ENCODE data around the gene STON2. TPM values are rescaled to one million over a fixed set of nuclear protein-coding genes. Genes with fewer than 3 reads are reported as not detected.

The STON2 gene
- total RNA-seq, 1 donor from 2014 or later: 77.2 TPM

DNA sequence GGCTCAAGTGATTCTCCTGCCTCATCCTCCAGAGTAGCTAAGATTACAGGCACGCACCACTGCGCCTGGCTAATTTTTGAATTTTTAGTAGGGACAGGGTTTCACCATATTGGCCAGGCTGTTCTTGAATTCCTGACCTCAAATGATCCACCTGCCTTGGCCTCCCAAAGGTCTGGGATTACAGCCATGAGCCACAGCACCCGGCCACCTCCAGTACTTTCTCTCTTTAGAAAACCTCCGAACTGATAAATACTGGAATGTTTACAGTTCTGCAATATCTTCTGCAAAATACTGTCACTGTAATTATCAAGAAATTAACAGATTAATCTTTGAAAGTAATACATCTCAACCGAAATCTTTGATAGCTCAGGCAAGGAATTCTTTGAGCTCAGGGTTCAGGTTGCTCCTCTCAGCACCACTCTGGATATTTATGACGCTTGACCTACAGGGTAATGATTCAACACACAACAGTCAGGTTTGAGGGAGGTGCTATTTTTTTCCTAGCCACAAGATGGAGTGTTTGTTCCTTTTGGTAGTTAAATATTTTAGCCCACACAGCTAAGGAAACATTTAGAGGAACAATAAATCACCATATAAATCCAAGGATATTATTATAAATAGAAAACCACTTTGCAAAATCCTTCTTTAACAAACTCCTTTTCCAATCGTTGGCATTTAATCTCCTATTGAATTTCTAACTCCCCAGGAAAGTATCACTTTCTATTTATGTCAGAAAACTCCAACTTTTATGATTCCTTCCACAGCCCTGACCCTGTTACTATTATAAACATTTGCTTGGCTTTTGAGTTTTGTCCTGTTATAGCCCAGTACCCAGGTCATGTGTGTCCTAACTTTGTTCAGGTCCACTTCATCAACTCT lies 130.8 kb downstream of the STON2 start:
- Mint-ChIP-seq H3K27ac (peak overlapping the region; percentile 4), H3K4me1 (ENCODE audit: low read depth) (peaks cover 4% of the 10 kb centered on the region), H3K36me3 (ENCODE audit: insufficient read depth) (peaks cover 12% of the 10 kb centered on the region), H3K9me3 (ENCODE audit: low read depth) (no peaks in the 10 kb centered on the region), H3K4me3 (ENCODE audit: low read depth) (no peak overlapping the region), H3K27me3 (no peaks in the 10 kb centered on the region)
- DNase-seq (ENCODE audit: low spot score, unreplicated experiment): no peak
- TF ChIP-seq, protein P1, sequence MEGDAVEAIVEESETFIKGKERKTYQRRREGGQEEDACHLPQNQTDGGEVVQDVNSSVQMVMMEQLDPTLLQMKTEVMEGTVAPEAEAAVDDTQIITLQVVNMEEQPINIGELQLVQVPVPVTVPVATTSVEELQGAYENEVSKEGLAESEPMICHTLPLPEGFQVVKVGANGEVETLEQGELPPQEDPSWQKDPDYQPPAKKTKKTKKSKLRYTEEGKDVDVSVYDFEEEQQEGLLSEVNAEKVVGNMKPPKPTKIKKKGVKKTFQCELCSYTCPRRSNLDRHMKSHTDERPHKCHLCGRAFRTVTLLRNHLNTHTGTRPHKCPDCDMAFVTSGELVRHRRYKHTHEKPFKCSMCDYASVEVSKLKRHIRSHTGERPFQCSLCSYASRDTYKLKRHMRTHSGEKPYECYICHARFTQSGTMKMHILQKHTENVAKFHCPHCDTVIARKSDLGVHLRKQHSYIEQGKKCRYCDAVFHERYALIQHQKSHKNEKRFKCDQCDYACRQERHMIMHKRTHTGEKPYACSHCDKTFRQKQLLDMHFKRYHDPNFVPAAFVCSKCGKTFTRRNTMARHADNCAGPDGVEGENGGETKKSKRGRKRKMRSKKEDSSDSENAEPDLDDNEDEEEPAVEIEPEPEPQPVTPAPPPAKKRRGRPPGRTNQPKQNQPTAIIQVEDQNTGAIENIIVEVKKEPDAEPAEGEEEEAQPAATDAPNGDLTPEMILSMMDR (IDR thresholded peaks at IDR 0.05; ENCODE audit: unreplicated experiment): peak; percentile 90

DNA sequence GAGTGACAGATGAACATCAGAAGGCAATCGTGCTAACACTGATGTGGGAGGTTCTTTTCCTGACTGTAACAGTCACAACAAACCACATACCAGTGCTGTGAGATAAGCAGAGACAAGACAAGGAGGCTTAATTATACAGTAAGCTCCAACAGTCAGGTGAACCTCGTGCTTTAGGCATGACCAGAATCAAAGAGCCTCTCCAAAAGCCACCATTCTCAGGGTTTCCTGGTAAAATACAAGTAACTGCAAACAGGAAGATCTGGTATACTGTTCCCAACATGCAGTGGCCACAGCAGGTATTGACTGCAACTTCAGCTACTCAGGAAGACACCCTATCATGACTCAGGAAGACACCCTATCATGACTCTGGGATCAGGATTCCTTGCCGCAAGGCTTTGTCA lies 132.1 kb downstream of the STON2 start:
- Mint-ChIP-seq H3K9me3 (ENCODE audit: low read depth) (no peaks in the 10 kb centered on the region), H3K27me3 (no peaks in the 10 kb centered on the region), H3K36me3 (ENCODE audit: insufficient read depth) (peaks cover 12% of the 10 kb centered on the region), H3K27ac (no peak overlapping the region), H3K4me1 (ENCODE audit: low read depth) (peaks cover 8% of the 10 kb centered on the region), H3K4me3 (ENCODE audit: low read depth) (no peak overlapping the region)
- TF ChIP-seq, protein P1 (IDR thresholded peaks at IDR 0.05; ENCODE audit: unreplicated experiment): no peak
- DNase-seq (ENCODE audit: low spot score, unreplicated experiment): no peak

DNA sequence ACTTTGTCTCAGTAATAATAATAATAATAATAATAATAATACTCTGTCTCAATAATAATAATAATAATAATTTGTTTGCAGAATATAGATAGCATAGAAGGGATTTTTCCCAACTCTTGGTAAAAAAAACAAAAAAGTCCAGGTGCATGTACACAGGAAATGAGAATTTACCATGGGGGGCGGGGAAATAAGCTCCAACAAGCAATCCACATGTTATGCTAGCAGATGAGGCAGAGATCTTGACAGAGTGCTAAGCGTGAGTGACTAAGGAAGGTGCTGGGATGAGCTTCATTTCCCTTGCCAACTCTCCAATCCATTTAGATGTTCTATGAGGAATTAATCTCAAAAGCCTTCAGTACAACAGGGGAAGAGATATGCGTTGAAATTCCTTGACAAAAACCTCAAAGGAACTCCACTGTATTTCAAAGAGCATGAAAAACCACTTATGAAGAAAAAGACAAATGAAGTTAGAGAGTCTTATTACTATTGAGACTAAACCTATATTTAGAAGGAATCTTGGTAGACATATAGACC lies 134.4 kb downstream of the STON2 start:
- Mint-ChIP-seq H3K27me3 (no peaks in the 10 kb centered on the region), H3K9me3 (ENCODE audit: low read depth) (no peaks in the 10 kb centered on the region), H3K4me3 (ENCODE audit: low read depth) (no peak overlapping the region), H3K36me3 (ENCODE audit: insufficient read depth) (peaks cover 26% of the 10 kb centered on the region), H3K4me1 (ENCODE audit: low read depth) (peaks cover 10% of the 10 kb centered on the region), H3K27ac (no peak overlapping the region)
- TF ChIP-seq, protein P1 (IDR thresholded peaks at IDR 0.05; ENCODE audit: unreplicated experiment): no peak
- no peak for DNase-seq (ENCODE audit: low spot score, unreplicated experiment)

DNA sequence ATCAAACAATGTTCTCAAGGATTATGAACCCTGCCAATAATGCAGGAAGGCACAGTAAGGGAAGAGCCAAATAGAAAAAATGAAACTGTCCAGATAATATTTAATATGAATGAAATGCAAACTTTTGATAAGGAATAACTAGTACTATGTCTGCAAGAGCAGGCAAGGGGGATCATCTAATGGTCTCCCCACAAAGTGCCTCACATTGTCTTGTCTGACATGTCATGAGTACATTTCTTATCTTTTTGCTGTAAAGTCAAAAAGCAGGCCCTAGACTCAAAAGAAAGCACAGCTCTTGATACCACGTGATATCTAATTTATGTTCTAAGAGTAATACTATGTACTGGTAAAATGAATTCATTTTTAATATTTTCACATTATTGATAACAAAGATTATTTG lies 135.5 kb downstream of the STON2 start:
- Mint-ChIP-seq H3K4me1 (ENCODE audit: low read depth) (peaks cover 10% of the 10 kb centered on the region), H3K36me3 (ENCODE audit: insufficient read depth) (peaks cover 27% of the 10 kb centered on the region), H3K4me3 (ENCODE audit: low read depth) (no peak overlapping the region), H3K27me3 (no peaks in the 10 kb centered on the region), H3K27ac (no peak overlapping the region), H3K9me3 (ENCODE audit: low read depth) (no peaks in the 10 kb centered on the region)
- TF ChIP-seq, protein P1 (IDR thresholded peaks at IDR 0.05; ENCODE audit: unreplicated experiment): no peak
- DNase-seq (ENCODE audit: low spot score, unreplicated experiment): no peak

DNA sequence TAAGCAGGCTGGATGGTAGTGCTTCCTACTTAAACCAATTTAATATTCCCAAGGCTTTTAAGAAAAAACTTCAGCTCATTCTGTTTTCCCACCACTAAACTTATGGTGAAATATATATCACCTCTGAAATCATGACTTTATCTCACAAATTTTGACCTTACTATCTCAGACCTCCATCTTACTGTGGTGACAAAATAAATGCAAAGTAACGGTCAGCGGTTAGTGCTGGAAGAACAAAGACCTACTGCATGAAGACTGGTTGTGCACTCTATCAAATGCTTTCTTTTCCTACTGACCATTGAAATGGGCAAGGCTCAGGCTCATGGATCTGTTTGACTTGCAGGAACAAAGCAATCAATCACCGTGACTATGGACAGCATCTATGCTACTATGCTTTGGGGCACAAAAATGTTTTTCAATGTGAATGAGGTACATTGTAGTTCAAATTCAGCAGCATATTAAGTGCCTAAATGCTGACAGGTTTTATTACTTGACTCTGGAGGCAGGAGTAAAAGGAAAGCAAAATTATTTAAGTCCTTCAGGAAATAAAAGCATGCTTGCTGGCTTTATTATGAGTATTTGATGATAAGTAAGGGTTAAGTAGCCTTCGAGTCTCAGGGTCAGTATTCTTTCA lies 136.2 kb downstream of the STON2 start:
- peak overlapping the region; percentile 7 for H3K27ac Mint-ChIP-seq
- no peak for DNase-seq (ENCODE audit: low spot score, unreplicated experiment)

More for the DNA sequence above, 136.2 kb downstream of the STON2 start:
- H3K4me3 Mint-ChIP-seq (ENCODE audit: low read depth): no peak overlapping the region
- peaks cover 7% of the 10 kb centered on the region for H3K4me1 Mint-ChIP-seq (ENCODE audit: low read depth)
- peaks cover 29% of the 10 kb centered on the region for H3K36me3 Mint-ChIP-seq (ENCODE audit: insufficient read depth)
- H3K27me3 Mint-ChIP-seq: no peaks in the 10 kb centered on the region
- TF ChIP-seq, protein P1 (IDR thresholded peaks at IDR 0.05; ENCODE audit: unreplicated experiment): no peak
- no peaks in the 10 kb centered on the region for H3K9me3 Mint-ChIP-seq (ENCODE audit: low read depth)
